Stomach (tissue), 9 donors: Measurements from ENCODE around the gene GNMT. TPM values are rescaled to one million over a fixed set of nuclear protein-coding genes. Genes with fewer than 3 reads are reported as not detected.
"Not testable (repeated sequence)": the region's sequence is repeated elsewhere in the genome, so short reads cannot be mapped to it uniquely, and the experiment has no call there.

Experiments used
- DNase-seq, 2 donors: peaks; one replicate each; pipeline versions ENCODE4 v3.0.0 to v3.0.0-alpha.2; 2013 to 2019
- H3K27ac ChIP-seq, 5 donors: fragments of 200-600 bp in 4 of 5; sonication (generic) in 4 of 5; one replicate each; pipeline ENCODE4 v1.5.1; 2013 to 2019; ENCODE audit warnings: mild to moderate bottlenecking in 1 of 5, moderate library complexity in 1 of 5
- H3K27me3 ChIP-seq, 3 donors: fragments of 200-600 bp; sonication (generic); one replicate each; pipeline ENCODE4 v1.5.1; 2017 to 2019; ENCODE audit warnings: mixed run types in 1 of 3
- H3K36me3 ChIP-seq, 4 donors: fragments of 200-600 bp; sonication (generic); 1 replicate in 3 of 4; 2 replicates in 1 of 4; pipeline ENCODE4 v1.5.1; 2016 to 2019
- H3K4me1 ChIP-seq, 4 donors: fragments of 200-600 bp; sonication (generic); one replicate each; pipeline ENCODE4 v1.5.1; 2016 to 2019
- H3K4me3 ChIP-seq, 4 donors: fragments of 200-600 bp; sonication (generic) in 3 of 4; one replicate each; pipeline ENCODE4 v1.5.1; 2016 to 2019; ENCODE audit warnings: mild to moderate bottlenecking in 1 of 4
- H3K9me3 ChIP-seq, 4 donors: fragments of 200-600 bp; sonication (generic); one replicate each; pipeline ENCODE4 v1.5.1; 2016 to 2019
- CTCF ChIP-seq, 7 experiments: fragments of 450-650 bp in 4 of 7; fragments of 200-600 bp in 3 of 7; sonication (generic) in 3 of 7; IDR thresholded peaks; one replicate each; pipeline ENCODE4 v1.5.1; 2016 to 2019; ENCODE audit warnings: antibody characterized with exemption in 7 of 7, control low read depth in 2 of 7, mild to moderate bottlenecking in 1 of 7
- EP300 ChIP-seq: sonication (generic); formaldehyde crosslinking; IDR thresholded peaks from one replicate; pipeline ENCODE4 v1.6.1; 2017; ENCODE audit warnings: antibody characterized with exemption
- POLR2A ChIP-seq, 4 donors: fragments of 450-650 bp; IDR thresholded peaks; one replicate each; pipeline ENCODE4 v1.6.1; 2016; ENCODE audit warnings: antibody characterized with exemption in 4 of 4, control low read depth in 2 of 4, mild to moderate bottlenecking in 1 of 4, moderate library complexity in 1 of 4
- POLR2AphosphoS5 ChIP-seq, 3 donors: sonication (generic); formaldehyde crosslinking; IDR thresholded peaks; one replicate each; pipeline ENCODE4 v1.6.1; 2016; ENCODE audit warnings: antibody characterized with exemption in 3 of 3
- whole genome bisulfite sequencing, 5 donors: extraction: QIAGEN DNeasy Blood & Tissue Kit in 3 of 5; methylation state at CpG; one replicate each; pipeline versions ENCODE4 v1.1.5 to v1.1.7; 2013 to 2018; 5-methylcytosine and 5-hydroxymethylcytosine counted together
- intact Hi-C: fragments of 100-400 bp; cut with DNase I; formaldehyde crosslinking; loops from one replicate; pipeline ENCODE4 v1.15.1; 2023; ENCODE audit warnings: low total_unique reads
- polyA plus RNA-seq, 3 donors: library from polyadenylated mRNA; stranded (reverse); fragments of 200-250 nt; gene quantifications; one replicate each; pipeline ENCODE4 v1.2.3, GENCODE V29; 2013
- total RNA-seq, 5 donors: library from RNA; depleted of rRNA; stranded (reverse); fragments of >200 nt; gene quantifications; one replicate each; pipeline versions ENCODE4 v1.1.0 to v1.2.3, GENCODE V29; 2014 to 2016
- donor health status: healthy with polysubstance abuse.
- donor health status: Bipolar disorder and iron deficiency.
- donor health status: healthy.

The GNMT gene
- total and polyA plus RNA-seq, 8 donors = 0.45 to 121 (median 17.8) TPM; not detected in 2

DNA sequence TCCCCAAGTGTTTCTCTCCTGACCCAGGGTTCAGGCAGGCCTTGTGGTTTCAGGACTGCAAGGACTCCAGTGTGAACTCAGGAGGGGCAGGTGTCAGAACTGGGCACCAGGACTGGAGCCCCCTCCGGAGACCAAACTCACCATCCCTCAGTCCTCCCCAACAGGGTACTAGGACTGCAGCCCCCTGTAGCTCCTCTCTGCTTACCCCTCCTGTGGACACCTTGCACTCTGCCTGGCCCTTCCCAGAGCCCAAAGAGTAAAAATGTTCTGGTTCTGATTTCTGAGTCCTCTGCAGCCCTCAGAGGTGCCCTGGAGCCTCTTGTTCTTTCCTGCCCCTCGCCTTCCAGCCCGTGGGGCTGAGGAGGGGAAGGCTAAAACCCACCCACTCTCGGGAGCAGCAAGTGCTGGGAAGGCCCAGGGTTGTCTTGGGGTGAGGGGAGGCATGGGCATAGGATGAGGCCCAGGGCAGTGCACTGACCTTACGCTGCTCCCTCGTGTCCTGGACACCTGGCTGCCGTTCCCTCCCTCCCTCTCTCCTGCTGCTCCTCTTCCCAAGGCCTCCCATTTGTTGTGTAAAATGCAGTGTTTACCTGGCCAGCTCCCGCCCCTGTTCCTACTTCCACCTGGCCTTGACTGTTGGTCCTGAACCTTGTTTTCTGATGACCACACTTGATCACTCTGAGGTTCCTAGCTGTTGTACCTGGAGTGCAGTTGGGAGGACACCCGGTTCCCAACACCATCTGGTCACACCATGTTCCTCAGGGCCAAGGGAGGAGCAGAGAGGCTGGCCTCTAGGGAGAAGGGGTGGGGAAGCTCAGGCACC lies 21.4 kb upstream of the GNMT start:
- no peak for DNase-seq
- H3K27me3 ChIP-seq = no peaks in the 10 kb centered on the region
- peak overlapping the region in 4 of 5 donors; percentile 20 to 61 (median 38) for H3K27ac ChIP-seq
- TF ChIP-seq EP300 = no peak
- no peak for TF ChIP-seq CTCF (IDR thresholded peaks at IDR 0.05)
- no peak for TF ChIP-seq POLR2A (IDR thresholded peaks at IDR 0.05)
- TF ChIP-seq POLR2AphosphoS5 (IDR thresholded peaks at IDR 0.05) = no peak
- peaks cover 32 to 99% (median 96%) of the 10 kb centered on the region in 4 donors for H3K36me3 ChIP-seq
- H3K4me3 ChIP-seq = no peak overlapping the region
- peaks cover 0 to 21% (median 3%) of the 10 kb centered on the region in 4 donors for H3K4me1 ChIP-seq
- intact Hi-C loops = no loop called here
- WGBS, 5 donors = 72 to 80% (median 78%) methylated on average over 9 of the region's 9 CpGs
- no peaks in the 10 kb centered on the region for H3K9me3 ChIP-seq

GRCh38 chr6:42939810-42940167 lies 20.8 kb upstream of the GNMT start:
- peaks cover 32 to 97% (median 95%) of the 10 kb centered on the region in 4 donors for H3K36me3 ChIP-seq
- peak in 1 of 2 donors; percentile 35 for DNase-seq
- H3K27me3 ChIP-seq = no peaks in the 10 kb centered on the region
- H3K27ac ChIP-seq = peak overlapping the region in 3 of 5 donors; percentile 20 to 44 (median 32)
- no peak overlapping the region for H3K4me3 ChIP-seq
- H3K9me3 ChIP-seq = no peaks in the 10 kb centered on the region
- WGBS, 5 donors = 65 to 80% (median 70%) methylated on average over 4 of the region's 4 CpGs
- intact Hi-C loops = no loop called here
- H3K4me1 ChIP-seq = peaks cover 0 to 15% (median 3%) of the 10 kb centered on the region in 4 donors
- TF ChIP-seq CTCF (IDR thresholded peaks at IDR 0.05) = no peak
- no peak for TF ChIP-seq EP300
- TF ChIP-seq POLR2A (IDR thresholded peaks at IDR 0.05) = no peak
- no peak for TF ChIP-seq POLR2AphosphoS5 (IDR thresholded peaks at IDR 0.05)

- Histone ChIP-seq H3K27me3 (no peaks in the 10 kb centered on the region), H3K27ac (no peak overlapping the region), H3K4me1 (peaks cover 0 to 8% (median 3%) of the 10 kb centered on the region in 4 donors), H3K4me3 (no peak overlapping the region), H3K9me3 (no peaks in the 10 kb centered on the region), H3K36me3 (peaks cover 30 to 96% (median 91%) of the 10 kb centered on the region in 4 donors)
- TF ChIP-seq POLR2A (IDR thresholded peaks at IDR 0.05) (no peak), EP300 (no peak), CTCF (IDR thresholded peaks at IDR 0.05) (no peak), POLR2AphosphoS5 (IDR thresholded peaks at IDR 0.05) (no peak)
- intact Hi-C loops = no loop called here
- 89 to 97% (median 94%) methylated on average over 6 of the region's 6 CpGs for WGBS, 5 donors
- DNase-seq = no peak
Measured at GRCh38 chr6:42940493-42941045, 20.0 kb upstream of the GNMT start.

DNA sequence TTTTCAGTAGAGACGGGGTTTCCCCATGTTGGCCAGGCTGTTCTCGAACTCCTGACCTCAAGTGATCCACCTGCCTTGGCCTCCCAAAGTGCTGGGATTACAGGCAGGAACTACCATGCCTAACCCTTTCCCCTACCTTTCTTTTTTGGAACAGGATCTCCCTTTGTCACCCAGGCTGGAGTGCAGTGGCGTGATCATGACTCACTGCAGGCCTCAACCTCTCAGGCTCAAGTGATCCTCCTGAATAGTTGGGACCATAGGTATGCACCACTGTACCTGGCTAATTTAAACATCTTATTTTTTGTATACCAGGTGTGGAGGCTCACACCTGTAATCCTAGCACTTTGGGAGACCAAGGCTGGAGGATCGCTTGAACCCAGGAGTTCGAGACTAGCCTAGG lies 19.2 kb upstream of the GNMT start:
- H3K9me3 ChIP-seq, intact Hi-C loops, H3K4me1 ChIP-seq, H3K27me3 ChIP-seq, H3K27ac ChIP-seq, DNase-seq, H3K4me3 ChIP-seq: not testable (repeated sequence)
- peaks cover 25 to 96% (median 89%) of the 10 kb centered on the region in 4 donors for H3K36me3 ChIP-seq
- WGBS, 5 donors = 97 to 100% (median 98%) methylated on average over 5 of the region's 5 CpGs
